ENCODE data around the gene MAN1A1.
"Not testable (repeated sequence)": the region's sequence is repeated elsewhere in the genome, so short reads cannot be mapped to it uniquely, and the experiment has no call there.

The MAN1A1 gene

DNA sequence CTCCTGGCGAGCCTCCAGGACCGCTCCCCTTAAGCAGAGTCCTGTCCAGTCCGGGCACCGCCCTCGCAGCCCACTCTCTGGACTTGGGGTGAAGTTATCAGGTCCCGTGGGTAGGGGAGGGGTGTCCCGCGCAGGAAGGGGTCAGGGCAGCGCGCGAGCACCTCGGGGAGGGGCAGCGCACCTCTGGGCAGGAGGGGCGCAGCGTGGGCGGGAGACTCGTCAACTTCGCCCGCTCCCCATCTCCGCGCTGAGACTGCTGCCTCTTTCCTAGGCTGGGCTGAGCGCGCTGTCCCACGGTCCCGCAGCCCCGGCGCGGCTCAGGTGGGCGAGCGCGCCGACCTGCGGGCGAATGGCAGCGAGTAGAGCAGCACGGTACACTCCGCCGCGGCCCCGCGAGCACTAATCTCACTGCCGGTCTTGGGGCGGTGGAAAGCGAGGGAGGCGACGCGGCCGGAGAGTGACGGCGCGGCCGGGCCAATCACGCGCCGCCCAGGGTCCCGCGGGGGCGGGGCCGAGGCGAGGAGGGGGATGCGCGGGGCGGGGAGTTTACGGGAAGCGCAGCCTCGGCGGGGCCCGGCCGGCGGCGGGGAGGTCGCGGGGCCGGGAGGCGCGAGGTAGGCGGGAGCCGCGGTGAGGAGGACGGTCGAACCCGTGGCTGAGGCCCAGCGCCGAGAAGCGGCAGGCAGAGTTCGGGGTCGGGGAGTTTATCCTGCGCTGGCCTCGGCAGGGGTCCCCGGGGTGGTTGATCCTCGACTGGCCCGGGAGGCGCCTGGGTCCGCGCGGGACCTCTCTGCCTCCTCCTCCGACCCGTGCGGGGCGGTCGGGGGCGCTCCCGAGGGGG, at the start of gene MAN1A1:
Gene MAN1A1, minus strand, starts transcription at position 401 of the 841 bp plus-strand sequence. CDS start 696 bp downstream, outside the sequence.
- DNase-seq (ENCODE audit: low read depth in 2 of 2), result peak; percentile 73 to 86

DNA sequence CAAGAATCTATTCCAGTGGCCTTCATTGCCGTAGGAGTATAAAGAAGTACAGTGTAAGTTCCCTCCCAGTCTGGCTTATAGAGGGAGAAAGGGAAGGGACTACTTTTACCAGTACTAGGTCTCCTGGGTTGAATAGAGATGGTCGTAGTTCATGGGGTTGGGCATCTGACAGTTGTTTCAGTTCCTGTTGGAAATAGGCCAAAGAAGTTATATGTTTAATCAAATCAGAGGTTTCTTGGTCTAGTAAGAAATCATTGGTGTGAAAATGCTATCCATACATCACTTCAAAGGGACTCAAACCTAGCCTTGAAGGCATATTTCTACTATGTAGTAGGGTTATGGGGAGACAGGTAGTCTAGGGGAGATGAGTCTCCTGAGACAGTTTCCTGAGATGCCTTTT, 45.6 kb upstream of the MAN1A1 start:
- no peak for DNase-seq (ENCODE audit: low read depth in 2 of 2)

DNA sequence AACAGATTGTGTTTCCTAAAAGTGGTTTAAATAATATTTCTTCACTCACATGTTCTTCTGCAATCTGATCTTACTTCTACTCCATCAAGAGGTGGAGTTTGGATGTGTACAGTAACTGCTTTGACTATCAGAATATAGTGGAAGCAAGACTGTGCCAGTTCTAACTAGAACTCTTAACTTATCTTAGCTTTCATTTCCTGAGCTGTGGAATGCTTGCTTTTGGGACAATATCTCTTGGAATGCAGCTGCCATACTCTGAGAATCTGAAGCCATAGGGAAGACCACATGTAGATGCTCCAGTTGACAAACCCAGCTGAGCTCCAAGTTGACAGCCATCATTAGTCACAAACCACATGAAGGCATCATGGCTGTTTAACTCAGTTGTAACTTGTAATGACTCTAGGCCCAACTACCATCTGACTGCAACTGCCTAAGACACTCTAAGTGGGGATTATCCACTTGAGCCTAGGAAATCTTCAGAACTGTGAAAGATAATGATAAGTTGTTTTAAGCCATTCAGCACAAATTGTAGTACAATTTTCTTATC, 40.8 kb upstream of the MAN1A1 start:
- no peak for DNase-seq (ENCODE audit: low read depth in 2 of 2)

DNA sequence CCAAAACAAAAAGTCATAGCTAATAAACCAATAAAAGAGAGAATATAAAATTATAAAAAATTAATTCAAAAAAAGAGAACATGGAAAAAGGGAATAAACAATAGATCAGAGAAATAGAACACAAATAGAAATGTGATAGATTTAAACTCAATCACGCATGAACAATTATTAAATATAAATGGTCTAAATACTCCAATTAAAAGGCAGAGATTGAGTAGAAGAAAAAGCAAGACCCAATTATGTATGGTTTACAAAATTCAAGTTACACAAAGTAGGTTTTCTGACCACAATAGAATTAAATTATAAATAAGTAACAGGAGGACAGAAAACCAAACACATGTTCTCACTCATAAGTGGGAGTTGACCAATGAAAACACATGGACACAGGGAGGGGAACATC, 36.4 kb upstream of the MAN1A1 start:
- DNase-seq (ENCODE audit: low read depth in 2 of 2), result no peak

DNA sequence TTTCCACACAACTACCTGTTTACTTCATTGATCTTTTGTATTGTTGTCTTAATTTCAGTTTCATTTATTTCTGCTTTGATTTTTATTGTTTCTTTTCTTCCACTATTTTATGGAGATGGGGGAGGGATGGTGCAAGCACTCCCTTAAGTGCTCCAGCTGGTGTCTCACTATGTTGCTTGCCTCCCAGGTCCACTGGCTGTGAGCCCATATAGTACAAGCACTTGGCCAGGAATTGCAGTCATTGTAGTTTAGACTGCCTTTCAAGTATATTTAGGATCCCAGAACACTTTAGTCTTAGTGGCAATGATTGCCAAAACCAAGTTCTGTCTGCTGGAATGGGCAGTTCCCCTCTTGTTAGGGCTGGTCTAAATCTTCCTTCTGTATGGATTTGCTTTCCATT, 34.9 kb upstream of the MAN1A1 start:
- DNase-seq (ENCODE audit: low read depth in 2 of 2), result no peak

DNA sequence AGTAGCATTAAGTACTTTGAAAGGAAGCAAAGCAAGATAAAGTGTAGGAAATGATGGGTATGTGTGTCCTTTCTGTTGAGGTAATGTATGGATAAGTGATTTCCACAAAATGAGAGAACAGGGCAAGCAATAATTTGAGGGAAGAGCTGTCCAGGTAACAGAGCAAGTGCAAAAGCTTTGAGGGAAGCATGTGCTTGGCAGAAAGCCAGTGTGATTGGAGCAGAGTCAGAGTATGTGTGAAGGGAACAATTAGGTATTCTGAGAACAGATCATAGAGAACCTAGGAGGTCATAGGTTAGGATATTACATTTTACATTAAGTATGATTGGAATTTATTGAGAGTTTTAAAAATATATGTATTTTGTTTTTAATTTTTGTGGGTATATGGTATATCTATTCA, 30.2 kb upstream of the MAN1A1 start:
- no peak for DNase-seq (ENCODE audit: low read depth in 2 of 2)

DNA sequence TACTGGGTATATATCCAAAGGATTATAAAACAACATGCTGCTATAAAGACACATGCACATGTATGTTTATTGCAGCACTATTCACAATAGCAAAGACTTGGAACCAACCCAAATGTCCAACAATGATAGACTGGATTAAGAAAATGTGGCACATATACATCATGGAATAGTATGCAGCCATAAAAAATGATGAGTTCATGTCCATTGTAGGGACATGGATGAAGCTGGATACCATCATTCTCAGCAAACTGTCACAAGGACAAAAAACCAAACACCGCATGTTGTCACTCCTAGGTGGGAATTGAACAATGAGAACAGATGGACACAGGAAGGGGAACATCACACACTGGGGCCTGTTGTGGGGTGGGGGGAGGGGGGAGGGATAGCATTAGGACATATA, 27.5 kb upstream of the MAN1A1 start:
- DNase-seq (ENCODE audit: low read depth in 2 of 2), result not testable (repeated sequence)

DNA sequence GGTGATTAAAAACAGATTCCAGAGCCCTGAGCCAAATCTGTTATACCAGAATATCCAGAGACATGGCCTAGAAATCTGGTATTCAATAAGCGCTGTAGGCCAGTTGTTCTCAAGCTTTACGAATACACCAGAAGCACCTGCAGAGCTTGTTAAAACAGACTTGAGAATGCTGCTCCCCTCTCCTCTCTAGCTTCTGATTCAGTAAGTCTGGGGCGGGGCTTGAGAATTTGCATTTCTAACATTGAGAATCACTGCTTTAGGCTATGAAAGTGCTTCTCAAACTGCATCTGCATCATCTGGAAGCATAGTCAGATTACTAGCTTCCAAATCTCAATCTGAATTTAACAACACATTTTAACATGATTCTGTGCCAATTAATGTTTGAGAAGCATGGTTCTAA, 20.5 kb upstream of the MAN1A1 start:
- no peak for DNase-seq (ENCODE audit: low read depth in 2 of 2)

DNA sequence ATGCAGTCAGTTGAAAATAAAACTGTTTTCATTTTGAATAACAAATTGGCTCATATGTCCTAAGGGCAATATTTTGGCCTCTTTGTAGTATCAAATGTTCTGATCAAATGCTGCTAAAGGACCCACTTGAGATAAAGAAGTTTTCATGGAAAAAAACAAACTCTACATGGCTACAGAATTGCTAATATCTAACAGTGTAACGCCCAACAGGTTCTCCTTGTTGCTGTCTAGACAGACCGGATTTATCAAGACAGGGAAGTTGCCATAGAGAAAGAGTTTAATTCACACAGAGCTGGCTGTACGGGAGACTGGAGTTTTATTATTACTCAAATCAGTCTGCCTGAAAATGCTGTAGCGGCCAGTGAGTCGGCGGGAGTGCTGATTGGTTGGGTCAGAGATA, 19.4 kb upstream of the MAN1A1 start:
- no peak for DNase-seq (ENCODE audit: low read depth in 2 of 2)

DNA sequence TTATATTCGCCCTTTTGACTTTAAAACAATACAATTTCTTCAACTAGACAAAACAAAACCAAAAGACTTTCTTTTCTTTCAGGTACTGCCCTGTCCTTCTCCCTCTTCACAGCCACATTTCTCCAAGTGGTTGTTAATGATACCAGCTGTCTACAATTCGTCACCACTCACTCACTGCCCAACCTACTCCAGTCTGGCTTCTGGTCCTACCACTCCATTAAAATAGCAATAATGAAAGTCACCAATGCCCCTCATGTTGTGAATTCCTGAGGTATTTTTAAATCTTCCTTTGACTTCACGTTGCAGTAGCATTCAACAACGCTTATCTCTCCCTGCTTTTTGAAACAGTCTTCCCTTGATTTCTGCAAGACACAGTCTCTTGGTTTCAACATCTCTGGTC, 11.6 kb upstream of the MAN1A1 start:
- no peak for DNase-seq (ENCODE audit: low read depth in 2 of 2)

DNA sequence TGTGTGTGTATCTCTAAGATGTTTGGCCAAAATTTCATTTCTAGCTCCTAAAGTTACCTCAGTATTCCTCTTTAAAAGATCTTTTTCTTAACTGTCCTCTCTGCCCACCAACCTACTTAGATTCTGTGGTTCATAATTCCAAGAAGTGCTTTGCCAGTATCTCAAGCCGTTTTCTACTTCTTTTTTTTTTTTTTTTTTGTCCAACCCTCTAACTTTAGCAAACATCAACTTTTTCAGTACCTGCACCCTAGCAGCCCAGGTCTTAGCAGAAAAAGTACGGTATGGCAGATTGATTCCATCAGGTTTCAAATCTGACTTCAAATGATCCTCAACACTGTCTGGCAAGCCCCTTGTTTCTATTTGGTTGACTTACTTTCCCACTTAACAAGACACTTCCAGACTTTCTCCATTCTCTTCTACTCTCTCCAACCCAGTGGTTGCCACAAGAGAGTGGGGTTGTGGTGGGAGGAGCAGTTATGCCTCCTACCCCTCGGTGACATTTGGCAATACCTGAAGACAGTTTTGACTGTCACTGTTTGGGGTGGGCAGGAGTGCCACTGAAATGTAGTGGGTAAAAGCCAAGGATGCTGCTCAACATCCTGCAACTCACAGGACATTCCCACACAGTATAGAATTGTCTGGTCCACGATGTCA, 10.8 kb upstream of the MAN1A1 start:
- no peak for DNase-seq (ENCODE audit: low read depth in 2 of 2)

DNA sequence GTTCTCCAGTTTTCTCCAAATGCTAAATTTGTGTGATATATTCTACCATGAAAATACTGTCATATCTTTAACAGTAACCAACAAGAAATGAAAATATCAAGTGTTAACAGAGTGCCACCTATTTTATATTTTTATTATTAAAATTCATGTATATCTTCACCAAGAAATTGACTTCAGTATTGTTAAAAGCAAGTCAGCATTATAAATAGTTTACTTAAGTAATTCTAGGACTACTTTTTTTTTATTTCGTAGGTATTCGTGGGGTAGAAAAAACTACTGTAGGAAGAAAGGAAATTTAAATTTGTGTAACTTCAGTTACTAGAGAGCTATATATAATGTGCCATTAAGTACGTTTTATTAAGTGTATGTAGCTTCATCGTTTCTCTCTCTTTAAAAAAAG, 6.3 kb upstream of the MAN1A1 start:
- DNase-seq (ENCODE audit: low read depth in 2 of 2), result no peak

DNA sequence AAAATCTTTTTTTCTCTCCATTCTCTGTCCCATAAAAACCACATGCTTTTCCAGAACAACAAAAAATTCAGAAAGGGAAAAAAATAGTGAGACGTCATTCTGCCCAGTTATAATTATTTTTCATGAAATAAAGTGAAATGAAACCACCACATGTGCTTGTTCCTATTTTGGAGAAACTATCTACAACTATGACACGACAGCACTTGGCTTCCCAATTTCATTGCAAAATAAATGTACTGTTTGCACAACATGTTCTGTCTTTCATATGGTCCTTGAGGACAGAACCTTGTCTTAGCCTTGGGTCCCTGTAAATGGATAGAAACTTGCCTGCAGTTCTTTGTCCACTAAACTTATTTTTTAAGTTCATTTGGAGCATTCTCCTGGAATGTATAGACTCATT, 5.6 kb upstream of the MAN1A1 start:
- DNase-seq (ENCODE audit: low read depth in 2 of 2), result no peak

DNA sequence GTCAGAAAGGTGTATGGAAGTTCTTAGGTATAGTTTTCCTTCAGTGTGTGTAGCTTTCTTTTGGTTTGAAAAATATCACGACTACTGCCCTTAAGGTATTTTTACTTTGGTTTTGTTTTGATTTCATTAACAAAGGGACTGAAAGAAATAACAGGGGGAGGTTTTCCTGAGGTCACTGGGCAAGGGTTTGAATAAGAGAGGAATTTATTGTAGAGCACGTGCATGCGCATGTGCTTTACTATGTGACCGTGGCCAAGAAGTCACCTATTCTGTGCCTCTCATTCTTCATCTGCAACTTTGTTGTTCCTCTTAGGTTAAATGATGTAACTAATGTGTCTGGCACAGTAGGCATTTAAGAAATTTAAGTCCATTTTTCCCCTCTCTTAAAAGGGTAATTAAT, 4.1 kb upstream of the MAN1A1 start:
- DNase-seq (ENCODE audit: low read depth in 2 of 2), result no peak

DNA sequence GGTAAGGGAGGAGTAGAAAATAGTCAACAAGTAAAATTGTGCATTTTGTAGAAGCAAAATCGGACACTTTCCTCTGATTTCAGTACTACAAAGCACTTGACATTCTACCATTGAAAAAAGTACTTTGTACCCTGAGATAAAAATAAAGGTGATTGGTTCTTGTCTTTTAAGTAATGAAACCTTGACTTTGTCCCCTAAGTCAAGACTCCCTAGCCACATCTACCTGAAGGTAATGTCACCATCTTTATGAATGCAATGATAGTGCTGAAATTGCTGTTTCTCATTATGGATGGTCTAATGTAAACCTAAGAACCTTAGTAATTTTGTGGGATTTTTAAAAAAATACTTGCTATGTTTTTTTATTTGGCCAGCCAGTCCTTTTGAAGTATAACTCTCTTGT, 2.4 kb upstream of the MAN1A1 start:
- DNase-seq (ENCODE audit: low read depth in 2 of 2), result no peak

DNA sequence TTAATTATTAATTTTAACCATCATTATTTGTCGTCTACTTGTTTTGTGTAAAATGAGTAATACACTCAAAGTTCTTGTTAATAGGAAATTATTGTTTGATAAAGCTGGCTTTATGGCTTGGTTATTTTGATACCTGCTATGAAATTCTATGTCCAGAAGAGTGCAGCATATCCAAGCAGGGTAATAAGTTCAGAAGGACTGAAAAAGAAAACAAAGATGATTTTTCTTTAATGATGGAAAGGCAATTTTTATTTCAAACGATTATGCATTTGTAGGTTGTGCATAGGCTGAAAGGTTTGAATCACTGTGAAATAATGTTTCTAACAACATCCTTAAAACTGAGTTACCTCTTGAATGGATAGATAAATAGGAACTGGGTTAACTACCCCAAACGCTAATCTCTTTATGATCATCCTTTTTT, 1.4 kb upstream of the MAN1A1 start:
- DNase-seq (ENCODE audit: low read depth in 2 of 2), result no peak

DNA sequence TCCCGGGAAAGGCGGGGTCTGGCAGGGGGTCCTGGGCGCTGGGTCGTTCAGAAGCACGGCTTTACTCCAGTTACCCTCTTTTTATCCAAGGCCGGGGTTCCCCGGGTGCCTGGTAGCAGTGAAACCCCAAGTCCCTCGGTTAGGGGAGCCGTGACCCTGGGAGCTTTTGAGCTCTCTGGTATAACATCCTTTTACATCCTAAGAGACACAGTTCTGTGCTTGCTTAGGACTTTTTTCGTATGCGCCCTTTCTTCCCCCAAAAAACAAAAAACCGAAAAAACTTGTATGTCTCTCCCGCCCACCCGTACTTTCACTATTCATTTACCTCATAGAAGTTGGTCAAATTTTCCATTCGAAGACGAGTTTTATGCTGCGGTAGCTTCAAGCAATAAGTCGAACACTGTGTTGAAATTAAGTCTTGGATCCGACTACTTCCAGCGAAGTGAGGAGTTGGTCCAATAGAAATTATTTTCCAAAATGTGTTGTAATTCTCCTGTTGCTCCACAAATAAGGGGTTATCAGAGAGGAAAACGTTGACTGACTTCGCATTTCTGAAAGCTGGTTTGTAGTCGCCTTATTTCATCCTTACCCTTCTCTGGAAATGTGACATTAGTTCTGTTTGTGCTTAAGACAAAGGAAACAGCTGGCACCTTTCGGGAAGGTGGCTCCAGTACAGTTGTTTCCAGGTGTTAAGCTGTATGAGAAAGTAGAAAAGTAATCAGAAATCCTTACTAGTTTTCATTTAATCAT, 816 bp upstream of the MAN1A1 start:
- peak; percentile 31 to 42 for DNase-seq (ENCODE audit: low read depth in 2 of 2)

DNA sequence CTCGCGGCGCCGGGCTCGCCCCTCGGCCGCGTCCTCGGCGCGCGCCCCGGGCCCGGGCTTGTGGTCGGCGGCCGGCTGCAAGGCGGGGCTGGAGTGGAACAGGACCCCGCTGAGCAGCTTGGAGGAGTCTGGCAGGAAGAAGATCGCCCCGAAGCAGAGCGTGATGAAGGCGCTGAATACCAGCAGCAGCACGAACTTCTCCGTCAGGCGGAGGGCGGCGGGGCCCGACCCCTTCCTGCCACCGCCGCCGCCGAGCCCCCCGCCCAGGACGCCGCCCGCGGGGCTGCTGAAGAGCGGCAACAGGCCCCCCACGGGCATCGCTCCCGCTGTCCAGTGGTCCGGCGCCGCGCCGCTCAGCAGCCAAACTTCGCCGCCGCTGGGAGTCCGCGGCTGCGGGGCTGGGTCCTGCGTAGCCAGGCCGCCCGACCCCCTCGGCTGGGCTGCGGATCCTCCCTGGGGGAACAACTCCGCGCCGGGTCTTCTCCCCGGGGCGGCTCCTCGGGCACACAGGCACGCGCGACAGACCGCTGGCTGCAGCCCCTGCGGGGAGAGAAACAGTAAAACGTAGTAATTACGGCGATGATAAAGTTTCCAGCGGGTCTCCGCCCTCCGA, 707 bp downstream of the MAN1A1 start:
- DNase-seq (ENCODE audit: low read depth in 2 of 2), result peak in 1 of 2 donors; percentile 18

DNA sequence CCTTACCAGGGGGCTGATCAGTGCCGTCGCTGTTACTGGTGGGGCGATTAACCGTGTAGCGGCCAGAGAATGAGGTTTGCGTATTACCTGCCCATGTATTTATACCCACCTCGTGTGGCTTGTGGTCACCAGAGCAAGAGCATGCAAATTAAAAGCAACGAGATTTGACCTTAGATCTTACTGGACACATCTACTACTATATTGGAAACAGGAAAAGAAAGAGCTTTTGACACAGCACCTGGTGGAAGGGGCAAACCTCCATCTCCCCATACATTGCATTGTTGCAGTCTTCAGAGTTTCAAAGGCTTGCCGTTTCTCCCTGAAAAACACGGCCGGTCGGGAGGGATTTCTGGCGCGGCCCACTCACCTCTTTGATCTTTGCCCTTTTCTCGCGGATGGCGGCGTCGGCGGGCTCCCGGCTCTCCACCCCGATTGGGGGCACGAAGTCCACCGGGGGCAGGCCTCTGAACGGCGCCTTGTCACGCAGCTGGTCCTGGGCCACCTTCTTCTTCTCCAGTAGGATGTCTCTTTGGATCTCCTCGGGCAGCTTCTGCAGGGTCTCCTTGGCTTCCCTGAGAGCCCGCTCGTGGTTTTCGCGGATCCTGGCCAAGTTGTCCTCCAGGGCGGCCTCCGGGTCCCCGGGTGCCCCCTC, 1.3 kb downstream of the MAN1A1 start:
- DNase-seq (ENCODE audit: low read depth in 2 of 2), result peak; percentile 15 to 22

DNA sequence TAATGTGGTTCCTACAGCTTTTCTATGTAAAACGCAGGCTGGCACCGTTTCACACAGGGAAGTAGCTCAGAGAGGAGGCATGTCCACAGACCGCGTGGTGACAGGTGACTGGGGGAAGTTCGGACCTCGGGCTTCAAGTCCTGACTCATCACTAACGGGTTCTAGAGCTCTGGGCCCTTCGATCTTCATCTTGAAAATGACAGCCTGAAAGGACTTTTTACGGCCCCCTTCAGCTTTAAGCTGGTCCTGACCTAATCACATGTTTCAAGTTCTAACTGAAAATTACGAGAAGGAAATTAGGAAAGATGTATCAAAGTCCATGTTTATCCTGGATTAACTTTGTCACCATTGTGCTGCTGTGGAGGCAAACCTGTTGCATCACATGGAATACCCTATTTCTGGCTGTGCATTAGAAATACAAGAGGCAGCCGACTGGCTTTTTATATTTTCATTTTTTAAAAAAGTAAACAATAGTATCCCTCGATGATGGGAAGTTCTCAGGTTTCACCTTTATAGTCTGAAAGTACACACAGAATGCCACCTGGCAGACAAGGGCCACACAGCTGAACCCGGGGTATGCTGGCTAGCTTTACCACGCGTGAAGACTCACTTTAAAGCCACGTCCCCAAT, 2.0 kb downstream of the MAN1A1 start:
- no peak for DNase-seq (ENCODE audit: low read depth in 2 of 2)

DNA sequence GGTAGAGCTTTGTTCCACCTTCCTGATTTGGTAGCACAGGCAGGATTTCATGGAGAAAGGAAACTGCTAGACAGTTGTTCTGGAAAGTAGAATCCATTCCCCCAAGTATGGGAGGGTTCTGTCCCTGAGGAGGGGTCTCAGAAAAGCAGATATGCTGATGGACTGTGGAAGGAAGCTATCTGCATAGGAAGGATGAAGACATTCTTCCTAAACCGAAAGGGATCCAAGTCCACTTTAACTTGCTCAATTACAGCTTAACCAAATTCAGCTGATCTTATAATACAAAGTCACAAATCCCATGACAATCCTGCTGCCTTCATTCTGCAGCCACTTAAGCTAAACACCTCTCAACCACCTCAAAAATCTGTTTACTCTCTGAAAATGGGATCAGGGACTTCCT, 2.6 kb downstream of the MAN1A1 start:
- no peak for DNase-seq (ENCODE audit: low read depth in 2 of 2)
